ENCODE results near the gene ZG16.

DNA sequence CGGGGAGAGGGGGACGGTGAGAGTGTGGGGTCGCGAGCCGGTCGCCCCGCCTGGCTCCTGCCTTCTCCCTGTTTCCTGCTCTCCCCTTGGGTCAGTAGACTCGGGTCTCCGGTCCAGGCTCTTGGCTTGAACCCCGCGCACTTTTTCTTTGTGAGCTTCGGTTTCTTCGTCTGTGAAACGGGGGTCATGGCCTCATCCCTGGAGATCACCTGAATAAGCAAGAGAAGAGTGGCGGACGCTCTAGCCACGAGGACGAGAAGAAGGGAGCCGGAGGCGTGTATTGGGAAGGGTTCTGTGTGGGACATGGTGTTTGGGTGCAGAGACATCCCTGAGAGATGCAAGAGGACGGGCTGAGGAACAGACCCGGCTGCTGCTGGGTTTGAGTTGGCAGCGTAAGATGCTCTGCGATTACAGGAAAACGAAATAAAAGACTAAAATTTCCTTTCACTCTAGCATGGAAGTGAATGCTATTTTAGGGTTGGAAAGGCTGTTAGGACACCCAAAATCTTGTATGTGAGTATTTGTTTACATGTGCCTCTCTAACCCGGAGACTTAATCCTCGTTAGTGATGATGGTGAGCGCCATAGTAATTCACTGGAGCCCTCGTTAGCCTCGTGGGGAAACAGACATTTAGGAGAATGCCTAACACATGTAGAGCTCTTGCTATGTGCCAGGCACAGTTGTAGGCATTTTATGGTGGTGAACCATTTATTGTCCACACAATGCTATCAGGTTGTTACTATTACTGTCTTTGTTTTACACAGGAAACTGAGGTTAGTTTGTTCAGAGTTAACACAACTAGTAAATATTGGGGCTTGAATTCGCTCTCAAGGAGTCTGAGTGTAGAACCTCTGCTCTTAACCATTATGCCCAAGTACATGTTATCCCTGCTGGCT, 13.1 kb downstream of the ZG16 start:
- TF ChIP-seq, protein P1, sequence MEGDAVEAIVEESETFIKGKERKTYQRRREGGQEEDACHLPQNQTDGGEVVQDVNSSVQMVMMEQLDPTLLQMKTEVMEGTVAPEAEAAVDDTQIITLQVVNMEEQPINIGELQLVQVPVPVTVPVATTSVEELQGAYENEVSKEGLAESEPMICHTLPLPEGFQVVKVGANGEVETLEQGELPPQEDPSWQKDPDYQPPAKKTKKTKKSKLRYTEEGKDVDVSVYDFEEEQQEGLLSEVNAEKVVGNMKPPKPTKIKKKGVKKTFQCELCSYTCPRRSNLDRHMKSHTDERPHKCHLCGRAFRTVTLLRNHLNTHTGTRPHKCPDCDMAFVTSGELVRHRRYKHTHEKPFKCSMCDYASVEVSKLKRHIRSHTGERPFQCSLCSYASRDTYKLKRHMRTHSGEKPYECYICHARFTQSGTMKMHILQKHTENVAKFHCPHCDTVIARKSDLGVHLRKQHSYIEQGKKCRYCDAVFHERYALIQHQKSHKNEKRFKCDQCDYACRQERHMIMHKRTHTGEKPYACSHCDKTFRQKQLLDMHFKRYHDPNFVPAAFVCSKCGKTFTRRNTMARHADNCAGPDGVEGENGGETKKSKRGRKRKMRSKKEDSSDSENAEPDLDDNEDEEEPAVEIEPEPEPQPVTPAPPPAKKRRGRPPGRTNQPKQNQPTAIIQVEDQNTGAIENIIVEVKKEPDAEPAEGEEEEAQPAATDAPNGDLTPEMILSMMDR (IDR thresholded peaks at IDR 0.05; ENCODE audit: poor library complexity): no peak
- TF ChIP-seq EZH2 (IDR thresholded peaks at IDR 0.05; ENCODE audit: borderline replicate concordance): no peak
